Stimulated activated naive CD8-positive, alpha-beta T cell treated with anti-CD3 and anti-CD28 coated beads, Interleukin-15, amount 100 ng/mL, for 72 hours (primary cell): Measurements from ENCODE around the gene NUP88.
"Not testable (repeated sequence)": the region's sequence is repeated elsewhere in the genome, so short reads cannot be mapped to it uniquely, and the experiment has no call there.

Source experiments
- ATAC-seq: fragments of 150-1000 bp; cut with Tn5 transposase; 2 replicates; pipeline ENCODE4 v1.10.0; 2021; ENCODE audit warnings: mild to moderate bottlenecking, moderate library complexity
- DNase-seq, 2 donors: peaks; one replicate each; pipeline ENCODE4 v3.0.0; 2021 to 2022
- H3K27ac Mint-ChIP-seq, 2 donors: one replicate each; pipeline ENCODE4 v1.8.0; 2022; ENCODE audit warnings: mild to moderate bottlenecking in 2 of 2, mixed read lengths in 2 of 2, moderate library complexity in 2 of 2
- H3K27me3 Mint-ChIP-seq: one replicate; pipeline ENCODE4 v1.8.0; 2022; ENCODE audit warnings: mixed read lengths
- H3K4me1 Mint-ChIP-seq: one replicate; pipeline ENCODE4 v1.8.0; 2022; ENCODE audit warnings: mild to moderate bottlenecking, mixed read lengths
- H3K4me3 Mint-ChIP-seq, 2 donors: one replicate each; pipeline ENCODE4 v1.8.0; 2022; ENCODE audit warnings: mild to moderate bottlenecking in 2 of 2, mixed read lengths in 2 of 2, moderate library complexity in 1 of 2
- H3K9me3 Mint-ChIP-seq, 2 donors: one replicate each; pipeline ENCODE4 v1.8.0; 2022; ENCODE audit warnings: mixed read lengths in 2 of 2

The NUP88 gene

GRCh38 chr17:5419356-5419958 is at the start of gene NUP88:
NUP88 (minus strand) TSS chr17:5419662; CDS start chr17:5419650, 12 bp downstream.
- peak within 1 kb of the TSS; percentile 98 to 99 for H3K27ac Mint-ChIP-seq
- no peaks in the 10 kb centered on the region for H3K27me3 Mint-ChIP-seq
- ATAC-seq: peak; percentile 95
- peak within 1 kb of the TSS; percentile 88 to 94 for H3K4me3 Mint-ChIP-seq
- H3K4me1 Mint-ChIP-seq: peaks cover 45% of the 10 kb centered on the region
- H3K9me3 Mint-ChIP-seq: no peaks in the 10 kb centered on the region
- DNase-seq: peak; percentile 97 to 98

- Mint-ChIP-seq H3K4me1 (peaks cover 44% of the 10 kb centered on the region), H3K27me3 (no peaks in the 10 kb centered on the region), H3K27ac (peak overlapping the region; percentile 69 to 81), H3K4me3 (peak overlapping the region; percentile 81 to 91), H3K9me3 (no peaks in the 10 kb centered on the region)
- peak; percentile 34 for ATAC-seq
- peak in 1 of 2 donors; percentile 19 for DNase-seq
These were observed 48.6 kb upstream of the NUP88 start for GRCh38 chr17:5468075-5468473.

GRCh38 chr17:5467416-5467815 is 48.0 kb upstream of the NUP88 start:
- no peaks in the 10 kb centered on the region for H3K9me3 Mint-ChIP-seq
- H3K27ac Mint-ChIP-seq: peak overlapping the region; percentile 69 to 81
- ATAC-seq (no peak), DNase-seq (no peak)
- H3K4me1 Mint-ChIP-seq: peaks cover 44% of the 10 kb centered on the region
- peak overlapping the region; percentile 81 to 91 for H3K4me3 Mint-ChIP-seq
- no peaks in the 10 kb centered on the region for H3K27me3 Mint-ChIP-seq

- no peaks in the 10 kb centered on the region for H3K9me3 Mint-ChIP-seq
These were observed 46.8 kb upstream of the NUP88 start for GRCh38 chr17:5466295-5466694.

GRCh38 chr17:5464717-5465507 is 45.5 kb upstream of the NUP88 start:
- no peaks in the 10 kb centered on the region for H3K27me3 Mint-ChIP-seq
- no peak for DNase-seq
- no peaks in the 10 kb centered on the region for H3K9me3 Mint-ChIP-seq
- no peak overlapping the region for H3K4me3 Mint-ChIP-seq
- H3K27ac Mint-ChIP-seq: peak overlapping the region; percentile 10 to 66
- peaks cover 44% of the 10 kb centered on the region for H3K4me1 Mint-ChIP-seq
- no peak for ATAC-seq

More at GRCh38 chr17:5466295-5466694, 46.8 kb upstream of the NUP88 start:
- no peak for ATAC-seq
- H3K27ac Mint-ChIP-seq: no peak overlapping the region
- no peak overlapping the region for H3K4me3 Mint-ChIP-seq
- DNase-seq: no peak
- H3K4me1 Mint-ChIP-seq: peaks cover 44% of the 10 kb centered on the region
- H3K27me3 Mint-ChIP-seq: no peaks in the 10 kb centered on the region

- Mint-ChIP-seq H3K27me3 (no peaks in the 10 kb centered on the region), H3K9me3 (no peaks in the 10 kb centered on the region), H3K4me1 (no peaks in the 10 kb centered on the region), H3K4me3 (no peak overlapping the region), H3K27ac (peak overlapping the region in 1 of 2 donors; percentile 57)
- no peak for ATAC-seq
- DNase-seq: no peak
These were observed 27.3 kb upstream of the NUP88 start for GRCh38 chr17:5446786-5447185.

GRCh38 chr17:5444209-5444608 is 24.7 kb upstream of the NUP88 start:
- Mint-ChIP-seq H3K9me3 (no peaks in the 10 kb centered on the region), H3K4me3 (no peak overlapping the region), H3K4me1 (peaks cover 9% of the 10 kb centered on the region), H3K27me3 (no peaks in the 10 kb centered on the region), H3K27ac (peak overlapping the region in 1 of 2 donors; percentile 81)
- DNase-seq (no peak), ATAC-seq (no peak)

- ATAC-seq (no peak), DNase-seq (no peak)
- Mint-ChIP-seq H3K4me1 (peaks cover 10% of the 10 kb centered on the region), H3K27ac (no peak overlapping the region), H3K27me3 (no peaks in the 10 kb centered on the region), H3K4me3 (no peak overlapping the region), H3K9me3 (no peaks in the 10 kb centered on the region)
These were observed 24.3 kb upstream of the NUP88 start for GRCh38 chr17:5443728-5444127.

- no peak for ATAC-seq
- Mint-ChIP-seq H3K4me3 (peak overlapping the region; percentile 87 to 92), H3K9me3 (no peaks in the 10 kb centered on the region), H3K4me1 (peaks cover 42% of the 10 kb centered on the region), H3K27me3 (no peaks in the 10 kb centered on the region), H3K27ac (peak overlapping the region; percentile 91 to 94)
- no peak for DNase-seq
These were observed 19.9 kb upstream of the NUP88 start for GRCh38 chr17:5439446-5439764.

- Mint-ChIP-seq H3K4me3 (peak within 1 kb of the TSS; percentile 87 to 92), H3K9me3 (no peaks in the 10 kb centered on the region), H3K4me1 (peaks cover 42% of the 10 kb centered on the region), H3K27me3 (no peaks in the 10 kb centered on the region), H3K27ac (peak within 1 kb of the TSS; percentile 91 to 94)
- DNase-seq: peak; percentile 94 to 95
- peak; percentile 96 for ATAC-seq
These were observed 19.4 kb upstream of the NUP88 start, which contains the start of gene C1QBP for GRCh38 chr17:5438716-5439445. C1QBP (minus strand) TSS chr17:5439155; CDS start chr17:5439073, 82 bp downstream.

GRCh38 chr17:5437721-5438317 is 18.4 kb upstream of the NUP88 start:
- Mint-ChIP-seq H3K4me3 (peak overlapping the region; percentile 87 to 92), H3K27me3 (no peaks in the 10 kb centered on the region), H3K4me1 (peaks cover 42% of the 10 kb centered on the region), H3K9me3 (no peaks in the 10 kb centered on the region), H3K27ac (peak overlapping the region; percentile 90 to 91)
- no peak for ATAC-seq
- DNase-seq: no peak

- not testable (repeated sequence) for H3K9me3 Mint-ChIP-seq, ATAC-seq, H3K27me3 Mint-ChIP-seq, DNase-seq
- Mint-ChIP-seq H3K4me3 (peak overlapping the region; percentile 54 to 67), H3K27ac (peak overlapping the region in 1 of 2 donors; percentile 19), H3K4me1 (peaks cover 51% of the 10 kb centered on the region)
These were observed 16.4 kb upstream of the NUP88 start for GRCh38 chr17:5435781-5436315.

GRCh38 chr17:5434984-5435383 is 15.5 kb upstream of the NUP88 start:
- H3K4me1 Mint-ChIP-seq: peaks cover 54% of the 10 kb centered on the region
- peak overlapping the region; percentile 32 to 53 for H3K4me3 Mint-ChIP-seq
- no peak for DNase-seq
- H3K27ac Mint-ChIP-seq: peak overlapping the region; percentile 57 to 88
- H3K27me3 Mint-ChIP-seq: no peaks in the 10 kb centered on the region
- ATAC-seq: no peak
- no peaks in the 10 kb centered on the region for H3K9me3 Mint-ChIP-seq

GRCh38 chr17:5431949-5432556 is 12.6 kb upstream of the NUP88 start:
- ATAC-seq (no peak), DNase-seq (no peak)
- peak overlapping the region in 1 of 2 donors; percentile 64 for H3K27ac Mint-ChIP-seq
- no peaks in the 10 kb centered on the region for H3K9me3 Mint-ChIP-seq
- no peaks in the 10 kb centered on the region for H3K27me3 Mint-ChIP-seq
- H3K4me3 Mint-ChIP-seq: no peak overlapping the region
- H3K4me1 Mint-ChIP-seq: peaks cover 38% of the 10 kb centered on the region

GRCh38 chr17:5431234-5431633 is 11.8 kb upstream of the NUP88 start:
- Mint-ChIP-seq H3K4me1 (peaks cover 30% of the 10 kb centered on the region), H3K27ac (peak overlapping the region; percentile 64 to 81)
- not testable (repeated sequence) for H3K27me3 Mint-ChIP-seq

More at GRCh38 chr17:5431234-5431633, 11.8 kb upstream of the NUP88 start:
- H3K9me3 Mint-ChIP-seq, ATAC-seq, H3K4me3 Mint-ChIP-seq, DNase-seq: not testable (repeated sequence)
